ENCODE measurements around the gene TNS1. TPM values are rescaled to one million over a fixed set of nuclear protein-coding genes. Genes with fewer than 3 reads are reported as not detected.

Gene TNS1
- total RNA-seq, 1 experiment from 2014 or later: 3.4 TPM

DNA sequence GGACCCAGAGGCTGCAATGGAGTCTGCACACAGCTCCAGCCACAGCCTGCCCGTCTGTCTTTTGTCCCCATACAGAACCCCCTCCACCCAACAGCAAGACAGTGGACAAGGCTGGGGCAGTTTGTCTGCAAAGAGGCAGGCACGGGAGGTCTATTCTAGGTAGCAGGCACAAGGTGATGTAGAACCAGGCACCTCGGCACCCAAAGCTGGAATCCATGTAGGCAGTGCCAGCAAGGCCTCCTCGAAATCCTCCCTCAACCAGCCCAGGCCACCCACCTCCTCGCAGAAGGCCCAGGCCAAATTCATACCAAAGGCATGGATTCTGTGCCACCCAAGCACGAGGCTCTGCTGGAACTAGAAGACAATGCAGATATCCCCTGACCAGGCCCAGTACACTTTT lies 179.2 kb downstream of the TNS1 start:
- H2BK15ac ChIP-seq (ENCODE audit: low read depth, low read length): no peak overlapping the region
- H3K27ac Mint-ChIP-seq: no peak overlapping the region
- H3K79me2 ChIP-seq (ENCODE audit: insufficient read depth, low read length): no peaks in the 10 kb centered on the region
- no peaks in the 10 kb centered on the region; a peak in 1 of 5 replicates for H3K9me3 Mint-ChIP-seq
- H3K4me3 Mint-ChIP-seq: no peak overlapping the region
- H3K27me3 ChIP-seq (ENCODE audit: insufficient read depth, low read length): no peaks in the 10 kb centered on the region
- no peaks in the 10 kb centered on the region for H3K79me1 ChIP-seq (ENCODE audit: insufficient read depth, low read depth, low read length, poor library complexity, severe bottlenecking)
- H2BK12ac ChIP-seq (ENCODE audit: insufficient read length, low read depth, low read length): no peak overlapping the region
- peaks cover 5 to 26% of the 10 kb centered on the region in 2 experiments for H3K4me1 Mint-ChIP-seq
- TF ChIP-seq, protein P1, sequence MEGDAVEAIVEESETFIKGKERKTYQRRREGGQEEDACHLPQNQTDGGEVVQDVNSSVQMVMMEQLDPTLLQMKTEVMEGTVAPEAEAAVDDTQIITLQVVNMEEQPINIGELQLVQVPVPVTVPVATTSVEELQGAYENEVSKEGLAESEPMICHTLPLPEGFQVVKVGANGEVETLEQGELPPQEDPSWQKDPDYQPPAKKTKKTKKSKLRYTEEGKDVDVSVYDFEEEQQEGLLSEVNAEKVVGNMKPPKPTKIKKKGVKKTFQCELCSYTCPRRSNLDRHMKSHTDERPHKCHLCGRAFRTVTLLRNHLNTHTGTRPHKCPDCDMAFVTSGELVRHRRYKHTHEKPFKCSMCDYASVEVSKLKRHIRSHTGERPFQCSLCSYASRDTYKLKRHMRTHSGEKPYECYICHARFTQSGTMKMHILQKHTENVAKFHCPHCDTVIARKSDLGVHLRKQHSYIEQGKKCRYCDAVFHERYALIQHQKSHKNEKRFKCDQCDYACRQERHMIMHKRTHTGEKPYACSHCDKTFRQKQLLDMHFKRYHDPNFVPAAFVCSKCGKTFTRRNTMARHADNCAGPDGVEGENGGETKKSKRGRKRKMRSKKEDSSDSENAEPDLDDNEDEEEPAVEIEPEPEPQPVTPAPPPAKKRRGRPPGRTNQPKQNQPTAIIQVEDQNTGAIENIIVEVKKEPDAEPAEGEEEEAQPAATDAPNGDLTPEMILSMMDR (conservative IDR thresholded peaks at IDR 0.05): no peak
- no peak overlapping the region for H3K23ac ChIP-seq (ENCODE audit: insufficient read length, low read depth, low read length)
- no peak overlapping the region for H4K8ac ChIP-seq (replicated peaks; ENCODE audit: insufficient read length, low read depth, low read length)
- no peak overlapping the region for H2BK120ac ChIP-seq (ENCODE audit: low read depth, low read length, poor library complexity, severe bottlenecking)
- H3K18ac ChIP-seq (ENCODE audit: insufficient read length, low read depth, low read length): no peak overlapping the region
- no peak overlapping the region for H3K56ac ChIP-seq (ENCODE audit: insufficient read length, low read depth, low read length)
- no peak overlapping the region for H3K9ac ChIP-seq (ENCODE audit: extremely low read depth, insufficient read length, low read length)
- H3K9me3 ChIP-seq (ENCODE audit: control insufficient read depth, low read depth, low read length): no peaks in the 10 kb centered on the region
- no peak overlapping the region for H3K14ac ChIP-seq (ENCODE audit: insufficient read depth, low read length)
- WGBS (ENCODE audit: extremely low coverage, insufficient read length, low lambda C conversion rate): no CpG with 5 or more reads among the region's 6 CpGs
- H4K20me1 ChIP-seq (ENCODE audit: control insufficient read depth, insufficient read depth, insufficient read length): no peaks in the 10 kb centered on the region
- H3K36me3 Mint-ChIP-seq (ENCODE audit: insufficient read depth in 1 of 3, low read depth in 3 of 3): no peaks in the 10 kb centered on the region
- H3K23me2 ChIP-seq (ENCODE audit: insufficient read length, low read depth, low read length, poor library complexity, severe bottlenecking): no peaks in the 10 kb centered on the region
- no peak overlapping the region for H2BK20ac ChIP-seq (ENCODE audit: low read depth, low read length, poor library complexity, severe bottlenecking)
- no peak overlapping the region for H3K4me2 ChIP-seq (ENCODE audit: insufficient read depth, insufficient read length, low read length)
- no peak overlapping the region for H4K5ac ChIP-seq (ENCODE audit: insufficient read length, low read depth, low read length)
- H4K91ac ChIP-seq (ENCODE audit: insufficient read length, low read depth, low read length): no peak overlapping the region
- H3K27me3 Mint-ChIP-seq (ENCODE audit: low read depth): peaks cover 1% of the 10 kb centered on the region; the same call in 1 of the 2 replicates
- no peaks in the 10 kb centered on the region for H3K4me1 ChIP-seq (ENCODE audit: insufficient read depth, low read length)
- H3T11ph ChIP-seq (ENCODE audit: low read length): no peak overlapping the region
- no peak overlapping the region for H2AK5ac ChIP-seq (ENCODE audit: insufficient read length, low read length)
- H2AFZ ChIP-seq (ENCODE audit: low read length): no peak overlapping the region
- no peak overlapping the region for H3K4ac ChIP-seq (ENCODE audit: low read depth, low read length)
- H2BK5ac ChIP-seq (ENCODE audit: insufficient read length, low read length): no peak overlapping the region
- DNase-seq: no peak
- H3K27ac ChIP-seq (ENCODE audit: insufficient read length, low read depth, low read length): no peak overlapping the region
